T-helper 2 cell (primary cell): ENCODE results near the gene MST1.

ENCODE experiments used
- DNase-seq, 5 experiments: peaks; one replicate each; pipeline versions ENCODE4 v3.0.0 to v3.0.0-alpha.2; 2012 to 2022

Gene MST1

DNA sequence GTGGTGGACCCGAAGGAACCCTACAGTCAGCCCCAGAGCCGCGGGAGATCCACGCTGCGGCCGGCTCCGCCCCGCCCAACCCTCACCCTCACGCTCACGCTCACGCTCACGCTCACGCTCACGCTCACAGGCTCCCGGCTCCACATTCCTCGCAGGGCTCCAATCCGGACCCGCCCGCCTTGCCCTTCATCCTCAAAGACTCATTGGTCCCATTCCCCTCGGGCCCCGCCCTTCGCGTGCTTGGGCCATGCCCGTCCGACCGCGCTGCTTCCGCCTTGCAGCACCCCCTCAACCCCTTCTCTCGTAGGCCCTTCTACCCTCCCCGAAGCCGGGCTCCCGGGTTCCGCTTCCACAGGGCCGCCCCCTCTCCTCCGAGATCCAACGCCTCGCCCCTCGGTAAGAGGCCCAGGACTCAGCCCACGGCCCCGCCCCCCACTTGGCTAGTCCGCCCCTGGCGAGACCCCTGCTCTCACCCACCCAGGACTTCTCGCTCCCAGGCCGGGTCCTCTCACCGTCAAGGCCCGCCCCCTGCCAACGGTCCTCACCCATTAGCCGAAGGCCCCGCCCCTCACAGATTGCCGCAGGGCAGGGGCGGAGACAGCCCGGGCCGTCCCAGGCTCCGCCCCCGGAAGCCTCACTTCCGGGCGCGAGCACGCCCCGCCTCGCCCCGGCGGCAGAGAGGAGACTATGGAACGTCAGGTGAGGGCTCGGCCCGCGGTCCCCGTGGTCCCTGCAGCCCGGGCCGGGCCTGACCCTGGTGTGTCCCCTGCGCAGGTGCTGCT is 15.4 kb downstream of the MST1 start, which contains the start of gene APEH:
Gene APEH (plus strand): TSS at position 637 of the 782 bp plus-strand sequence. CDS start 51 bp downstream, at position 688.
- peak; percentile 95 to 100 (median 97) for DNase-seq

- no peak for DNase-seq
Measured at GRCh38 chr3:49673121-49673714, 16.1 kb downstream of the MST1 start.

DNA sequence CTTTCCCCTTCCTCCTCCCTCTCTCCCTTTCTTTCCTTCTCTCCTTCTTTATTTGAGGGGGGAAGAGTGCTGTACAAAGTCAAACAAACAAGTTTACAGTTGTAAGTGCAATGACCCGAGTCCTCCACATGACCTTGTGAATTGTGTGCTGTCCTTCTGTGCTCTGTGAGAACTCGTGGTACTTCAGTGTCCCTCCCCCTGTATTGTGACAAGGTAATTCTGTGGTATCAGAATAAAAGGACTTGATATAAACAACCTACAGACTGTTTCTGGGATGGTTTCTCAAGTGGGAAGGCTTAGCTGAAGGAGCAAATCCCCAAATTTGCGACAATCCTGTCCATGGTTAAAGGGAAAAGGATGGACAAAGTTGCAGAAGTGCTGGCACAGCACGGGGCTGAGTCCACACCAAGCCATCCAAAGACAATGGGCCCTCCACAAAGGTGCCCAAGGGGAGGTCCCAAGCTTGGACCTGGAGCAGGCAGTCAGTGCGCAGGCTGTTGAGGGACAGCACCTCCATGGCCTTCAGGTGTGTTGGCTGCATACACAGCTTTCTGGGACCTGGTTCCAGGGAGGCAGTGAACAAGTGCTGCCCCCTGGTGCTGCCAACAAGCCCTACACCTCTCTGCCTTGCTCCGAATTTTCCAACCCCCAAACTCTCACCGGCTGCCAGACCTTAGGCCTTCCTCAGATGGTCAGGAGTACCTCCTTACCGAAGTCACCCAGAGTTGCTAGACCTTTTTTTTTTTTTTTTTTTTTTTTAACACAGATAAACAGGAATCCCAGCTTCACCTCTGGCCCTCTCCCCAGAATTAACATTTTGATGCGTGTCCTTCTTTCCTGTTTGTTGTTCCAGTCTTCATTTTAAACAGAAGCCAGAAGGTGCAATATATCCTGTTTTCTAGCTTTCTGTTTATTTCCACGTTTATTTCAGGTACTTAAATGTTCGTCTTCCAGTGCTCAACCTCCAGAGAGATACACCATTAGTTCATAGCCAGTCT is 17.7 kb downstream of the MST1 start:
- DNase-seq = peak; percentile 36 to 72 (median 56)

DNA sequence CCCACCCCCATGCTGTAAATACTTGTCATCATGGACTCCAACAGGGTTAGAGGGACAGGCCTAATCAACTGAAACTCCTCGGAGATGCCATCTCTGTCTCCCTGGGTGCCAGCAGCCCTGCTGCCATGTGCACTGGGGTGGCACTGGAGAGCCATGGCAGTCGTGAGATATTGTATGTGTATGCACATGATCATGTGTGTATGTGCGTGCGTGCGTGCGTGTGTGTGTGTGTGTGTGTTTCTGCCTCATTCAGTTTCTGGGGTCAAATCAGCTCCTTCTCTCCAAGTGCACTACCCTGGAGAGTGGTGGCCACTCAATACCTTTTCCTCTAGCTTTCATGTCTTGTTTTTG is 18.4 kb downstream of the MST1 start:
- no peak for DNase-seq

GRCh38 chr3:49669352-49669751 is 19.9 kb downstream of the MST1 start:
- DNase-seq = no peak

DNA sequence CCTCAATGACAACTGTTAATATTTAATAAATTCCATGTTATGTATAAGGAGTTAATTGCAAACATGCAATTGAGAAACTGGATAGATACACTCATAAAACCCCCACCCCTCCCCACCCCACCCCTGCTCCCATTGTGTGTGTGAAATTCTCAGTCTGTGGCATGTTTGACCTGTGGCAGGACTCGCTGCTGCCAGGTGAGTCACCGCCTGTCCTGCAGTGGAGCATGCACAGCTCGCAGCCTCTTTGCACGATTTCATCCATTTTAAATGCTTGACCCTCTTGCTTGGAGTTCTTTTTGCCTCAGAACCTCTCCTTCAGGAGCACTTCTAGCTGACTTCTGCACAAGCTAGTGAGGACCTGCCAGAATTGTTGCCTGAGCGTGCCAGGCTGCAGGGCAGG is 20.4 kb downstream of the MST1 start:
- DNase-seq = no peak

GRCh38 chr3:49668414-49668797 is 20.9 kb downstream of the MST1 start:
- DNase-seq = no peak

DNA sequence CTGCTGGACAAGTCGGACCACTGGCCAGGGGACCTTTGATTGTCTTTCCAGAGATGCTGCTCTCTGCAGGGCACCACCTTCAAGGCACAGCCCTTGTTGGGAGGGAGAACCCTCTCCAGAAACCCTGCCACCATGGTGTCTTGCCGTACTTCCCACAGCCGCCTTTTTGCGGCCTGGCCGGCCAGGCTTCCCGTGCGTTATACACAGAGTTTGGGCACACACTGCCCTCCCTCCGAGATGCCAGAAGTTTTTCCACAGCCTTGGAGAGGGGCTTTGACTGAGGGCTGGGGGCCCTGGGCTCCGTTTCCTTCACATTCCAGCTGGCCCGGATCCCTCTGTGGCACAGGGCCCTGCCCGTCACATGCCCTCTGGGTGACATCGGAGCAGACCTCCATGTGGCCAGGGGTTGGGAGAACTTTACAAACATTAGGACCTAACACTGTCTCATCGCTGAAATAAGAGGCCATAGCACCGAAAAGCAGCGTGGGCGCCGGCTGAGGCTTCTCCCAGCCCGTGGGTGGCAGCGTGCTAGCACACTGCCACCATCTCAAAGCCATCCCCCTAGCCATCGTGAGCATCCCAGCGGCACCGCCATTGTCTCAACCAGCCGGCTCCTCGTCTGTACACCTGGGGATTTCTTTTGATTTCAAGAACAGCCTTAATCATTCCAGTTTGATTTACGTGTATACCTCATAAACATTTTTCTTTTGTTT is 21.4 kb downstream of the MST1 start:
- DNase-seq = no peak

- DNase-seq = no peak
Measured at GRCh38 chr3:49666592-49666991, 22.7 kb downstream of the MST1 start.

GRCh38 chr3:49665822-49666519 is 23.3 kb downstream of the MST1 start:
- DNase-seq = no peak

DNA sequence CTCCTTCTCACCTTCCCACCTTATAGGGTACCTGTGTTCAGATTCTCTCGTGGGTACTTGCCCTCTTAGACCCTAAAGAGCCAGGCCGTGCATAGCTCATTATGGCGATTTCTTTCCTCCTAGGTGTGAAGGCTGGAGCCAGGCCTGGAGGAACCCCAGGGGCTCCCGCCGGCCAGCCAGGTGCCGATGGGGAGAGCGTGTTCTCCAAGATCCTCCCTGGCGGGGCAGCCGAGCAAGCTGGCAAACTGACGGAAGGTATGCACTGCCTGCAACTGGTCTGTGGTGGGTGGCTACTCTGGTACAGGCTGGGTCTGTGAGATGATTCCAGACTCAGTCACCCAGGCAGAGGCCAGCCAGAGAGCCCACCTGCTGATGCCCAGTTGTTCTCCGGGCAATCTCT is 25.0 kb downstream of the MST1 start:
- no peak for DNase-seq

GRCh38 chr3:49663831-49664230 is 25.4 kb downstream of the MST1 start:
- DNase-seq = no peak

DNA sequence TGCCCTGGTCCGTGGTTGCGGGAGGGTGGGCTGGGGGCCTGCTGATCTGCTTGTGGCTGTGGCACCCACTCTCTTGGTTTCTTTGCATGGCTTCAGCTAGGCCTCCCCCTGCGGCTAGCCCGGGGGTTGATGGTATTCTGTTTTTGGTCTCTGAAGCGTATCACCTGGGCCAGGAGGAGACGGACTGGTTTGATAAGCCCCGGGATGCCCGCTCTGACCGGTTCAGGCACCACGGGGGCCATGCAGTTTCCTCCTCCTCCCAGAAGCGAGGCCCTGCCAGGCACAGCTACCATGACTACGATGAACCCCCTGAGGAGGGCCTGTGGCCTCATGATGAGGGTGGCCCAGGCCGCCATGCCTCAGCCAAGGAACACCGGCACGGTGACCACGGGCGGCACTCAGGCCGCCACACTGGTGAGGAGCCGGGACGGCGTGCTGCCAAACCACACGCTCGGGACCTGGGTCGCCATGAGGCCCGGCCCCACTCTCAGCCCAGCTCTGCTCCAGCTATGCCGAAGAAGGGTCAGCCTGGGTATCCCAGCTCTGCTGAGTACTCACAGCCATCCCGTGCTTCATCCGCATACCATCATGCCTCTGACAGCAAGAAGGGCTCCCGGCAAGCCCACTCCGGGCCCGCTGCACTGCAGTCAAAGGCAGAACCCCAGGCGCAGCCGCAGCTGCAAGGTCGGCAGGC is 26.4 kb downstream of the MST1 start:
- no peak for DNase-seq

DNA sequence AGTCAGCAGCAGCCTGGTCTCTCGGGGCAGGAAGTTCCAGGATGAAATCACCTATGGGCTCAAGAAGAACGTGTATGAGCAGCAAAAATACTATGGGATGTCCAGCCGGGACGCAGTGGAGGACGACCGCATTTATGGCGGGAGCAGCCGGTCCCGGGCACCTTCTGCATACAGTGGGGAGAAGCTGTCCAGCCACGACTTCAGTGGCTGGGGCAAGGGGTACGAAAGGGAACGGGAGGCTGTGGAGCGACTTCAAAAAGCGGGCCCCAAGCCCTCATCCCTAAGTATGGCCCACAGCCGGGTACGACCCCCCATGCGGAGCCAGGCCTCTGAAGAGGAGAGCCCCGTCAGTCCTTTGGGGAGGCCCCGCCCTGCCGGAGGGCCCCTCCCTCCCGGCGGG is 27.3 kb downstream of the MST1 start:
- DNase-seq = no peak

DNA sequence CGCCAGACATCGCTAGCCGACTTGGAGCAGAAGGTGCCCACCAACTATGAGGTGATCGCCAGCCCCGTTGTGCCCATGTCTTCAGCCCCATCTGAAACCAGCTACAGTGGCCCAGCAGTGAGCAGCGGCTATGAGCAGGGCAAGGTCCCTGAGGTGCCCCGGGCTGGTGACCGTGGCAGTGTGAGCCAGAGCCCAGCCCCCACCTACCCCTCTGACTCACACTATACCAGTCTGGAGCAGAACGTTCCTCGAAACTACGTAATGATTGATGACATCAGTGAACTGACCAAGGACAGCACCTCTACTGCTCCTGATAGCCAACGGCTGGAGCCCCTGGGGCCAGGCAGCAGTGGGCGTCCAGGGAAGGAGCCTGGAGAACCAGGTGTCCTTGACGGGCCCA is 28.0 kb downstream of the MST1 start:
- DNase-seq = no peak

DNA sequence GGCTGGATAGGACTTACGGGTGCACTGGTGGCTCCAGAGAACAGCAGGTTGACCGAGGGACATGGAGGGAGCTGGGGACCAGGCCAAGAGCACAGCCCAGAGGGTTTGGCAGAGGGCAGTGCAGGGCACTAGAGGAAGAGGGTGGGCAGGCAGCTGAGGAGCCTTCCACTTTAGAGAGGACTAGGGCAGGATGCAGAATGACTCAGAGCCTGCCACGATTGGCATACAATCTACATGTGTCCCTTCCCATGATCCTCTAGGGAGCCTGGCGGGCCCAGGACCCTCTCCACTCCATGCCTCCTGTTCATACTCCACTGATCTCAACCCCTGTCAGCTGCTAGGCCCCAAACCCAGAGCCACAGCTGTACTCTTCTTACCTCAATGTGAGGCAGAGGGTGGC is 29.5 kb downstream of the MST1 start:
- DNase-seq = no peak

DNA sequence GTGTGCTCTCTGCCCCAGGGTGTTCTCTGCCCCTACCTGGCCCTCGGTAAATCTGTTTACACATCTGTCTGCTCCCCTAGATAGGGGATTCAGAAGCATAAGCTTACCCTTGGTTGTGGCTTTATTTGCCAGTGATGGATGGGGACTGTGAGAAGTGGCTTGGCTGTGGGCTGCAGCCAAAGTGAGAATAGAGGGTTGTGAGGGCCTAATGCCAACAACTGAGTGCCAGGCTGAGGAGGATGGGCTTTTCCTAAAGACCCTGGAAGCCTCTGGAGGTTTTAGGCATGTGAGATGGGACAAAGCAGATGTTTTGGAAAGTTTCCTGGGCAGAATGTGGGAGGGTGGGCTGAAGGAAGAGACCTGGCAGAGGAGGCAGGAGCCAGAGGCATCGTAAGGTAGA is 30.6 kb downstream of the MST1 start:
- DNase-seq = no peak

- DNase-seq = no peak
Measured at GRCh38 chr3:49657208-49657915, 31.9 kb downstream of the MST1 start.

DNA sequence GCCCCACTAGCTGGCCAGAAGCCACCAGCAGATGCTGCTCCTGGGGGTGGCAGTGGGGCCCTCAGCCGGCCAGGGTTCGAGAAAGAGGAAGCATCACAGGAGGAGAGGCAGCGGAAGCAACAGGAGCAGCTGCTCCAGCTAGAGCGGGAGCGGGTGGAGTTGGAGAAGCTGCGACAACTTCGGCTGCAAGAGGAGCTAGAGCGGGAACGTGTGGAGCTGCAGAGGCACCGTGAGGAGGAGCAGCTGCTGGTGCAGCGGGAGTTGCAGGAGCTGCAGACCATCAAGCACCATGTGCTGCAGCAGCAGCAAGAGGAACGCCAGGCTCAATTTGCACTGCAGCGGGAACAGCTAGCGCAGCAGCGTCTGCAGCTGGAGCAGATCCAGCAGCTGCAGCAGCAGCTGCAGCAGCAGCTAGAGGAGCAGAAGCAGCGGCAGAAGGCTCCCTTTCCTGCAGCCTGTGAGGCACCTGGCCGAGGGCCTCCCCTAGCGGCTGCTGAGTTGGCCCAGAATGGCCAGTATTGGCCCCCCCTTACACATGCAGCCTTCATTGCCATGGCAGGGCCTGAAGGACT is 32.6 kb downstream of the MST1 start:
- DNase-seq = no peak

DNA sequence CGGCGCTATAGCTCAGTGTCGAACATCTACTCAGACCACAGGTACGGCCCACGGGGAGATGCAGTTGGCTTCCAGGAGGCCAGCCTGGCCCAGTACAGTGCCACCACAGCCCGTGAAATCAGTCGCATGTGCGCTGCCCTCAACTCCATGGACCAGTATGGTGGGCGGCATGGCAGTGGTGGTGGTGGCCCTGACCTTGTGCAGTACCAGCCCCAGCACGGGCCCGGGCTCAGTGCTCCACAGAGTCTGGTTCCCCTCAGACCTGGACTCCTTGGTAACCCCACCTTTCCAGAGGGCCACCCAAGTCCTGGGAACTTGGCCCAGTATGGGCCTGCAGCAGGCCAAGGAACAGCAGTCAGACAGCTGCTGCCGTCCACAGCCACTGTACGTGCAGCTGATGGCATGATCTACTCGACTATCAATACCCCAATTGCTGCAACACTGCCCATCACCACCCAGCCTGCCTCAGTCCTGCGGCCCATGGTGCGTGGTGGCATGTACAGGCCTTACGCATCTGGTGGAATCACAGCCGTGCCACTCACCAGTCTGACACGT is 33.5 kb downstream of the MST1 start:
- no peak for DNase-seq
